ENCODE data around the gene TMPRSS2.

The TMPRSS2 gene

GRCh38 chr21:41509145-41509496 lies 1.2 kb upstream of the TMPRSS2 start:
- no peak for DNase-seq

DNA sequence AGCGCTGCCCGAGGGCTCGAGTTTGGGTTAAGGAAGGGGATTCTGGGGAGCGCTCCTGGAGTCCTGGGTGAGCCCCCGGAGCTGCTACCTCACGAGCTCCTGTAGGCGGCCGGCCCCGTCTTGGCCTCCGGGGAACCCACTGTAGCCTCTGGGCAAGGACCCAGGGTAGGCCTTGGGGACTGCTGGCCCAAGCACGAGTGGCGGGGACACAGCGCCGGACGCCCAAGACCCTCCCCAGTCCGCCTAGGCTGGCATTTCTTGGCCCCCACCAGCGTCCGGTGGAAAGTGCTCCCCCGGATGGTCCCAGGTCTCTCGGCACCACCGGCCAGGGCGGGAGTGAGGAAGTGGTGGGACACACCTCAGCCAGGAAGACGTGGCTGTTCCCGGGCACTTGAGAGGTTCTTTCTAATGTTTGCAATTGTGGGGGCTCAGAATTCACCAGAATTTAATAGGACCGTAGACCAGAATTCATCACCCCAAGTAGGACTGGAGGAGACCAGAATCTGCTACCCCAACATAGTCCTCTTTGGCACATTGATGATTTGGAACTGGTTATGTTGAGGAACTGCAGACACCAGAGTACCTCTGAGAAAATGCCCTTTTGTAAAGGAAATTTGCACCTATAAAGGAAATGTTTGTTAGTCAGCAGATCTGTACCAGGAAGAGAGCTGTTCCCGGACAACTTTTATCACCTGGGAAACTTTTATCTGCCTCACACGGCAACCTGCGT lies 622 bp upstream of the TMPRSS2 start:
- DNase-seq: no peak

DNA sequence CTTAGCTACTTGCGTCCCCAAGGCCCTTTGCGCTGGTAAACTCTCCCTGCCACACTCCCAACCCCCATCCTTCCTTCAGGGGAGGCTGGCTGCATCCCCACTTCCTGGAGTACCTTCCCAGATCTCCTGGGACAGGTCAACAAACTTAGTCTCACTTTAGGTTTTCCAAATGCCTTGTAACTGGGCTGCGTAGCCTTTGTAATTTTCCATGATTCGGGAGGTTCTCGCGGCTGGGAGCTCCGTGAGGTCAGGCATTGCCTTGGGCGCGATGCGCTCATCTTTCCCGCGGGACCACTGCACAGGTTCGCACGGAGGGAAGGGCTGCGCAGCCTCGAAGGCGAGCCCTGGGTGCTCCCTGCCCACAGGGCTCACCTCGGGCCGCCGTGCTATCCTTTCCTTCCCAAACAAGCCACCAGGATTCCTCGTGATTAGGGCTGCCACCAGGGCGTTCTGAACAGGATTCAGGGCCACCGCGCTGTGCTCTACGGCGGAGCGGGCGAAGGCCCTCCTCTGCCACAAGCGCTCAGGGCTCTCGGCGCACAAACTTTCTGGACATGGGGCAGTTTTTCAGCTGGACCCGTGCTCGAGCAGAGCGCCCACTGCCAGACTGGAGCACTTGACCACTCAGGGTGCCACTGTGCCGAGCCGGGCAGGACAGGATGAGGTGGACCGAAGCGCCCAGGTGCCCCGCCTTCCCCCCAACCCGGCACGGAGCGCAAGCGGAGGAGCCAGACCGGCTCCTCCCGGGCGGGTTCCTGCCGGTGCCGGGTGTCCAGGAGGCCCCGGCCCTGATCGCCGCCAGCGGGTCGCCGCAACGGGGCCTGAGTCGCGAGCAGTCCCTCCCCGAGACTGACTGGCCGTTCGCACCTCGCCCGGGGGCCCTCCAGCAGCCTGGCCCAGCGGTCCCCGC lies 1.1 kb downstream of the TMPRSS2 start:
- no peak for DNase-seq

DNA sequence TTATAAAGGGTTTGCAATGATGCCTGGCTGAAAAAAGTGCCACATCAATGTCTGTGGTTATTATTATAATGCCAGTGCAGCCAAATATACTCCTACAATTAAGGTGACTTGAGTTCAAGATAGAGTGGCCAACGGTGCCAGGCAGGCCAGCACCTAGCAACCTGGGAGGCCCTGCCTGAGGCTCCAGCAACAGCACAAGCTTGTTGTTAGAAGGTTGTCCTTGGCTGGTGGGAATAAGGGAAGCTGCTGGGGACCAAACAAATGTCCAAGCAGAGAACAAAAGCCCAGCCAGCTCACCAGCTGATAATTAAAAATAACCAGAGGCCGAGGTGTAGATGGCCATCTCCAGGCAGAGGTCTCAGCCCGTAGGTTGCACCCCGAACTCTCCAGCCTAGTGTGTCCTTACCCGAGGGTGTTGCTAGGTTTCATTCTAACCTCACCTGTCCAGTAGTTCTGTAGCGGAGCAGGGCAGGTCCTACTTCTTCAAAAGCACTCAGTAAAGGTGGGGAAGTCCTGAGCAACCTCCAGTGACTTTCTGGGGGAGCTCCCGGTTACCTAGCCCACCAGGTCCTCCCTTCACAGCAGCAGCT lies 1.9 kb downstream of the TMPRSS2 start:
- no peak for DNase-seq

DNA sequence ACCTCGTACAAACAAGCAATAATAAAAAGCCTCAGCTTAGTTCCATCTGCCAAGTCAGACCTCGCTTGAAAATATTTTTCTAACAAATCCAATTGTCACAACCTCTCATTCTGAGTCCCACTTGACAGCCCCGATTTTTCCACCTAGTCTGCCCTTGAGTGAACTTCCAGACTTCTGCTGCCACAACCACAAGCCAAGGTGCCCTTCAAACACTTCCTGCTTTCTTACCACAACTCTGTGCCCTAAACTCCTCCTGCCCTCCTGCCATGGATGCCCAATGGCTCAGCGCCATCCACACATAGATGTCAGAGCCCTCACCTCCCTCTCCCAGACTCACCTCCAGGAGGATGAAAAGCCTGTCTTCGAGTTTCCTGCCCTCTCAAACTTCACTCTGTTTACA lies 3.9 kb downstream of the TMPRSS2 start:
- DNase-seq: no peak

DNA sequence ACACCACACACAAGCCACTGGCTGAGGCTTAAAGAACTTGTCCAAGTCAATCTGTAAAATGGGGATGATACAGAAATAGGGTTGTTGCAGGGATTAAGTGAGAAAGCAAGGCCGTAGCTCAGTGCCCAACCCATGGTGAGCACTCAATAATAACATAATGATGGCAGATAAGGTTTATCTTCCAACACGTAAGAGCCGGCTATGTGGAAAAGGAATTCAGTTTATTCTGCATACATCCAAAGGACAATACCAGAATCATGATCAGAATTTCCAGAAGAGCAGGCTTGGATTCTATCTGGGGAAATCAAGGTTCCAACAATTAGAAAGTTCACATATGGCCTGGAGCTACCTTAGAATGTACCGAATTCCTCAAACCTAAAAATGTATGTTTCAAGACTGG lies 4.6 kb downstream of the TMPRSS2 start:
- DNase-seq: no peak

GRCh38 chr21:41501919-41502318 lies 6.0 kb downstream of the TMPRSS2 start:
- DNase-seq: no peak

- DNase-seq: no peak
These were observed 7.0 kb downstream of the TMPRSS2 start for GRCh38 chr21:41500931-41501381.

- DNase-seq: no peak
These were observed 7.6 kb downstream of the TMPRSS2 start for GRCh38 chr21:41500363-41500762.

DNA sequence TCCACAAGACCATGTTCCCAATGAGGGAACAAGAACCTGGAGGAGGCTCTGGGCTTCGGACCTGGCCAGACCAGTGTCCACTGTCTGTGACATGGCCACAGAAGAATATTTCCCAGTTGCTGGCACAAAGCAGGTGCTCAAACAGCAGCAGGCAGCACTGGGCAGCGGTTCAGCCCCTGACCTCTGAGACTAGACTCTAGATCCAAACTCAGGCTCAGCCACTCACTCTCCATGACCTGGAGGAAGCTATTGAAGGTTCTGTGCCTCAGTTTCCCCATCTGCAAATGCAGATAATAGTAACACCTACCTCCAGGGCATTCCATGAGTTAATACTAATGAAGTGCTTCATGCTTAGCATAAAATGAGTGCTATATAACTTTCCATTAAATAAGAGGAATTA lies 8.0 kb downstream of the TMPRSS2 start:
- no peak for DNase-seq

- DNase-seq: no peak
These were observed 10.2 kb downstream of the TMPRSS2 start for GRCh38 chr21:41497788-41498187.

DNA sequence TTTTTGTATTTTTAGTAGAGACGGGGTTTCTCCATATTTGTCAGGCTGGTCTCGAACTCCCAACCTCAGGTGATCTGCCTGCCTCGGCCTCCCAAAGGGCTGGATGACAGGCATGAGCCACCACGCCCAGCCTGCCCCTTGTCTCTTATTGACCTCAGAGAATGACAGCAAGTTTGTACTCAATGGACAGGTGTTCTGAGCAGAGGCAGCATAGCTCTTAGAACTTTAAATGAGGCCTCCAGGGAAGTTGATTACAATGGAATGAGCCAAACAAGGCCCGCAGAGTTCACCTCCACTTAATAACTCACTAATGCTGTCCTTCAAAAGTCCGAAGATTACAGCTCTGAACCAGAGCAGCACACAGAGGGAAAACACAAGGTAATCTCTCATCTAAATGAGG lies 10.9 kb downstream of the TMPRSS2 start:
- no peak for DNase-seq

GRCh38 chr21:41494242-41494641 lies 13.7 kb downstream of the TMPRSS2 start:
- no peak for DNase-seq

- no peak for DNase-seq
These were observed 16.5 kb downstream of the TMPRSS2 start for GRCh38 chr21:41491412-41491811.

- DNase-seq: no peak
These were observed 17.6 kb downstream of the TMPRSS2 start for GRCh38 chr21:41490330-41490729.

DNA sequence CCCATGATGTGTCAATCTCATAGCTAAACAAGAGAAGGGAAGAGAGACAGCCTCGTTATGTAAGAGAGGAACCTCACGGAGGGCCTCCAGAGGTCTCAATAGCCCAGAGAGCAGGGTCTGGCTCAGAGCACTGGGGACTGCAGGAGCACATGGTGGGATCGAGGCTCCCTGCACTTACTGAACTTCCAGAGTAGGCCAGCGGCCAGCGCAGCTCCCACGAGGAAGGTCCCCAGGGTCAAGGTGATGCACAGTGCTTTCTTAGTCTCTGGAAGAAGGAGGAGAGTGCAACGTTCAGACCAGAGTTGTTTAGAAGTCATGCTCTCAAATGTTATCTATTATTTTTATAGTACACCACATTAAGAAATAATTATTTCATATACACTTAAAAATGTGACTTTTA lies 18.6 kb downstream of the TMPRSS2 start:
- no peak for DNase-seq

DNA sequence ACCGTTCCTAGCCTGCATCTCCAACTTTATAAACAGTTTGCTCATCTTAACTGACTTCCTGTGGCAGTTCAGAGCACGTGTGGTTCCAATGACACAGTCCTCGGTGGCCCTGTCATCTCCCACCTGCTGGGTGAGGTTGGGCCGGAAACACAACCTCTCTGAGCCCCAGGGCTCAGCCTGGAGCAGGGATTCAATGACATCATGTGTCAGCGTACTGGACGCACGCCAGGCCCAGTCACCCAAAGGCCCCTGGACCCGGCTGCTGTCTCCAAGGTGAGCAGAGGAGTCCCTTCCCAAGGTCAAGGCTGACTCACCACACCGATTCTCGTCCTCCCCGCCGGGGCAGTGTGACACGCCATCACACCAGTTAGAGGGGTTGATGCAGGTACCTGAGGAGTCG lies 19.9 kb downstream of the TMPRSS2 start:
- no peak for DNase-seq

DNA sequence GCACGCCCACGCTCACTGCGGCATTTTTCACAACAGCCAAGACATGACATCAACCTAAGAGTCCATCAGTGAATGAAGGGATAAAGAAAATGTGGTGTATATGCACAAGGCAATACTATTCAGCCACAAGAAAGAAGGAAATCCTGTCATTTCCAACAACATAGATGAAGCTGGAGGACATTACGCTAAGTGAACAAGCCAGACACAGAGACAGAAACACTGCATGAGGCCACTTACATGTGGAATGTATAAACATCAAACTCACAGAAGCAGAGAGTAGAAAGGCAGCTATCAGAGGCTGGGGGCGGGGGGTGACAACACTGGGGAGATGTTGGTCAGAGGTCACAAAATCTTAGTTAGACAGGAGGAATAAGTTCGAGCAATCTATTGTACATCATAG lies 20.9 kb downstream of the TMPRSS2 start:
- DNase-seq: no peak

DNA sequence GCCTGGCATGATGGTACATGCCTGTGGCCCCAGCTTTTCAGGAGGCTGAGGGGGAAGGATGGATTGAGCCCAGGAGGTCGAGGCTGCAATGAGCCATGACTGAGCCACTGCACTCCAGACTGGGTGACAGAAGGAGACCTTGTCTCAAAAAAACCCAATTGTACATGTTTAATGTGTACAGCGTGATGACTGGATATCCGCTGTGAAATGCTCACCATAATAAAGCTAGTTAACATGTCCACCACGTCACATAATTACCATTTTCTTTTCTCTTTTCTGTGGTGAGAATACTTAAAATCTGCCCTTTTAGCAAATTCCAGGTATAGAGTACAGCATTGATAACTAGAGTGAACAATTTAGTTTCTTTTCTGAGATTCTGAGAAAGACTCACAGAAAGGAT lies 24.0 kb downstream of the TMPRSS2 start:
- no peak for DNase-seq

DNA sequence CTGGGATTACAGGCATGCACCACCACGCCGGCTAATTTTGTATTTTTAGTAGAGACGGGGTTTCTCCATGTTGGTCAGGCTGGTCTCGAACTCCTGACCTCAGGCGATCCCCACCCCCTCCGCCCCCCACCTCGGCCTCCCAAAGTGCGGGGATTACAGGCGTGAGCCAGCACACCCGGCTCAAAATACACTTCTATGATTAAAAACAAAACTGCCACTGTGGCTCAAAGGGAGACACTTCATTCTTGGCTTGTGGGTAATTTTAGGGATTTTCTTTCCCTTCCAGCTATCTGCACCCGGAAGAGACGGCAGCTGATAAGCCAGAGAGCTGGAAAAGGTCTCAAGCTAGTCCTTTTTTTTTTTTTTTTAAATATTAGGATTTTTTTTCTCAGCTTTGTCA lies 24.5 kb downstream of the TMPRSS2 start:
- no peak for DNase-seq

- no peak for DNase-seq
These were observed 25.0 kb downstream of the TMPRSS2 start for GRCh38 chr21:41482980-41483379.

- DNase-seq: no peak
These were observed 25.7 kb downstream of the TMPRSS2 start for GRCh38 chr21:41482301-41482700.

- DNase-seq: no peak
These were observed 26.8 kb downstream of the TMPRSS2 start for GRCh38 chr21:41481191-41481590.

GRCh38 chr21:41480086-41480690 lies 27.8 kb downstream of the TMPRSS2 start:
- no peak for DNase-seq
